Measurements from ENCODE around the gene GLYATL1.

Gene GLYATL1

GRCh38 chr11:58939277-58939676 lies at the start of gene GLYATL1:
TSS of gene GLYATL1 (plus strand) at chr11:58939488. CDS start at chr11:58947088, 7,600 bp downstream.
- no peak within 1 kb of the TSS for H3K4me3 Mint-ChIP-seq
- ATAC-seq = no peak
- H3K4me1 Mint-ChIP-seq = no peaks in the 10 kb centered on the region
- DNase-seq (ENCODE audit: low spot score in 2 of 2) = no peak
- no peaks in the 10 kb centered on the region for H3K9me3 Mint-ChIP-seq
- no peak within 1 kb of the TSS for H3K27ac Mint-ChIP-seq
- no peaks in the 10 kb centered on the region for H3K36me3 Mint-ChIP-seq

GRCh38 chr11:58893899-58894298 lies 45.4 kb upstream of the GLYATL1 start:
- Mint-ChIP-seq H3K9me3 (no peaks in the 10 kb centered on the region), H3K4me1 (no peaks in the 10 kb centered on the region), H3K4me3 (no peak overlapping the region), H3K36me3 (no peaks in the 10 kb centered on the region), H3K27ac (no peak overlapping the region)
- DNase-seq (ENCODE audit: low spot score in 2 of 2) (no peak), ATAC-seq (no peak)

- Mint-ChIP-seq H3K36me3 (no peaks in the 10 kb centered on the region), H3K4me3 (no peak overlapping the region), H3K4me1 (no peaks in the 10 kb centered on the region), H3K27ac (no peak overlapping the region), H3K9me3 (no peaks in the 10 kb centered on the region)
- DNase-seq (ENCODE audit: low spot score in 2 of 2) (no peak), ATAC-seq (no peak)
These were observed 41.2 kb upstream of the GLYATL1 start for GRCh38 chr11:58898106-58898505.

- peak; percentile 7 to 56 for DNase-seq (ENCODE audit: low spot score in 2 of 2)
- H3K4me3 Mint-ChIP-seq = no peak overlapping the region
- ATAC-seq = no peak
These were observed 38.5 kb upstream of the GLYATL1 start for GRCh38 chr11:58900479-58901420.

GRCh38 chr11:58902881-58903280 lies 36.4 kb upstream of the GLYATL1 start:
- Mint-ChIP-seq H3K9me3 (no peaks in the 10 kb centered on the region), H3K27ac (no peak overlapping the region), H3K4me1 (no peaks in the 10 kb centered on the region), H3K36me3 (no peaks in the 10 kb centered on the region), H3K4me3 (no peak overlapping the region)
- DNase-seq (ENCODE audit: low spot score in 2 of 2) (no peak), ATAC-seq (no peak)

More at GRCh38 chr11:58900479-58901420, 38.5 kb upstream of the GLYATL1 start:
- Mint-ChIP-seq H3K4me1 (no peaks in the 10 kb centered on the region), H3K36me3 (no peaks in the 10 kb centered on the region), H3K9me3 (no peaks in the 10 kb centered on the region), H3K27ac (no peak overlapping the region)

GRCh38 chr11:58905011-58905720 lies 34.1 kb upstream of the GLYATL1 start:
- Mint-ChIP-seq H3K36me3 (no peaks in the 10 kb centered on the region), H3K4me3 (no peak overlapping the region), H3K4me1 (no peaks in the 10 kb centered on the region), H3K9me3 (no peaks in the 10 kb centered on the region), H3K27ac (no peak overlapping the region)
- ATAC-seq (no peak), DNase-seq (ENCODE audit: low spot score in 2 of 2) (no peak)

GRCh38 chr11:58905721-58906547 lies 33.4 kb upstream of the GLYATL1 start:
- Mint-ChIP-seq H3K4me1 (no peaks in the 10 kb centered on the region), H3K9me3 (no peaks in the 10 kb centered on the region), H3K27ac (no peak overlapping the region), H3K4me3 (no peak overlapping the region), H3K36me3 (no peaks in the 10 kb centered on the region)
- no peak for ATAC-seq
- no peak for DNase-seq (ENCODE audit: low spot score in 2 of 2)

- Mint-ChIP-seq H3K4me1 (no peaks in the 10 kb centered on the region), H3K27ac (no peak overlapping the region), H3K9me3 (no peaks in the 10 kb centered on the region), H3K4me3 (no peak overlapping the region), H3K36me3 (no peaks in the 10 kb centered on the region)
- ATAC-seq = no peak
- DNase-seq (ENCODE audit: low spot score in 2 of 2) = no peak
These were observed 31.5 kb upstream of the GLYATL1 start for GRCh38 chr11:58907780-58908179.

GRCh38 chr11:58912124-58912523 lies 27.2 kb upstream of the GLYATL1 start:
- no peak for ATAC-seq
- peaks cover 5% of the 10 kb centered on the region for H3K9me3 Mint-ChIP-seq
- H3K27ac Mint-ChIP-seq = no peak overlapping the region
- H3K4me1 Mint-ChIP-seq = no peaks in the 10 kb centered on the region
- DNase-seq (ENCODE audit: low spot score in 2 of 2) = no peak
- H3K36me3 Mint-ChIP-seq = no peaks in the 10 kb centered on the region
- no peak overlapping the region for H3K4me3 Mint-ChIP-seq

- Mint-ChIP-seq H3K4me1 (no peaks in the 10 kb centered on the region), H3K9me3 (peaks cover 9% of the 10 kb centered on the region), H3K27ac (no peak overlapping the region), H3K4me3 (no peak overlapping the region), H3K36me3 (no peaks in the 10 kb centered on the region)
- DNase-seq (ENCODE audit: low spot score in 2 of 2) = no peak
- ATAC-seq = no peak
These were observed 25.6 kb upstream of the GLYATL1 start for GRCh38 chr11:58913685-58914084.

- DNase-seq (ENCODE audit: low spot score in 2 of 2) (no peak), ATAC-seq (no peak)
- Mint-ChIP-seq H3K9me3 (peaks cover 9% of the 10 kb centered on the region), H3K36me3 (no peaks in the 10 kb centered on the region), H3K4me3 (no peak overlapping the region), H3K4me1 (no peaks in the 10 kb centered on the region), H3K27ac (no peak overlapping the region)
These were observed 24.3 kb upstream of the GLYATL1 start for GRCh38 chr11:58914821-58915543.

- no peak overlapping the region for H3K27ac Mint-ChIP-seq
- H3K9me3 Mint-ChIP-seq = peaks cover 9% of the 10 kb centered on the region
- no peaks in the 10 kb centered on the region for H3K4me1 Mint-ChIP-seq
- DNase-seq (ENCODE audit: low spot score in 2 of 2) (no peak), ATAC-seq (no peak)
- H3K36me3 Mint-ChIP-seq = no peaks in the 10 kb centered on the region
- H3K4me3 Mint-ChIP-seq = no peak overlapping the region
These were observed 22.7 kb upstream of the GLYATL1 start for GRCh38 chr11:58916637-58917036.

GRCh38 chr11:58917159-58917783 lies 22.0 kb upstream of the GLYATL1 start:
- no peaks in the 10 kb centered on the region for H3K36me3 Mint-ChIP-seq

GRCh38 chr11:58919561-58919960 lies 19.7 kb upstream of the GLYATL1 start:
- Mint-ChIP-seq H3K4me1 (peaks cover 14% of the 10 kb centered on the region), H3K36me3 (no peaks in the 10 kb centered on the region), H3K4me3 (no peak overlapping the region), H3K9me3 (peaks cover 9% of the 10 kb centered on the region), H3K27ac (no peak overlapping the region)
- DNase-seq (ENCODE audit: low spot score in 2 of 2) = no peak
- ATAC-seq = no peak

More at GRCh38 chr11:58917159-58917783, 22.0 kb upstream of the GLYATL1 start:
- DNase-seq (ENCODE audit: low spot score in 2 of 2) (no peak), ATAC-seq (no peak)
- Mint-ChIP-seq H3K27ac (no peak overlapping the region), H3K9me3 (peaks cover 9% of the 10 kb centered on the region), H3K4me1 (no peaks in the 10 kb centered on the region), H3K4me3 (no peak overlapping the region)

All from stimulated activated effector memory CD8-positive, alpha-beta T cell treated with anti-CD3 and anti-CD28 coated beads, Interleukin-12 subunit alpha, Interleukin-12 subunit beta, amount 100 ng/mL, for 72 hours (primary cell).